Measurements from ENCODE around the gene C12orf42.

- TF ChIP-seq EZH2 (IDR thresholded peaks at IDR 0.05; ENCODE audit: low read depth) (no peak), CTCF (conservative IDR thresholded peaks at IDR 0.05) (no peak)
Observed at GRCh38 chr12:103312742-103313354, 182.9 kb downstream of the C12orf42 start.
